Central memory CD4-positive, alpha-beta T cell (primary cell): ENCODE data around the gene TIPIN.

Experiments used
- DNase-seq: peaks from one replicate; pipeline ENCODE4 v3.0.0; 2022

TIPIN gene

DNA sequence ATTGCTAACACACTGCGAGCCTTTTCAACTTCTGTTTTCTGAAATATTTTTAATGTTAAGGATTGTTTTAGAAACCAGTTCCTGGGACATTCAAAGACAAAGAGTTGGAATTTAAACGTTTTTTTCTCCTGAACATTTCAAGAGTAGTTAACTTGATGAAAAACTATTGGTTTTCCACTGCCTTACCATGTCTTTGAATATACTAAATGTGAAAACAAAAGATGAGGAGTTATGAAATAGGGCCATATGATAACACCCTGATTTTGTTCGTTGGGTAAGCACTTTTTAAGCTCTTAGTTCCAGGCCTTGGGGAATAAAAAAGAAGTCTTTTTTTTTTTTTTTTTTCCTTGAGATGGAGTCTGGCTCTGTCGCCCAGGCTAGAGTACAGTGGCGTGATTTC lies 60.3 kb downstream of the TIPIN start:
- no peak for DNase-seq

DNA sequence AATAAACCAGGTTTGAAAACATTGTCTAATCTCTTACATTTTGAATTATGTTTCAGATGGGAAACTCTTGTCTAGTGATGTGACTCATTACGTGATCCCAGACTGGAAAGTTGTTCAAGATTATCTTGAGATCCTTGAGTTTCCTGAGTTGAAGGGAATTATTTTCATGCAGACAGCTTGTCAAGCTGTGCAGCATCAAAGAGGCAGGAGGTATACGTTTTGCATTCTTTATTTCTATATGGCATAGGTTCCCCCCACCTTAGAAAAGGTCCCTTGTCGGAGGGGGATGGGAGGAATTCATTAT lies 61.6 kb downstream of the TIPIN start:
- DNase-seq = no peak

DNA sequence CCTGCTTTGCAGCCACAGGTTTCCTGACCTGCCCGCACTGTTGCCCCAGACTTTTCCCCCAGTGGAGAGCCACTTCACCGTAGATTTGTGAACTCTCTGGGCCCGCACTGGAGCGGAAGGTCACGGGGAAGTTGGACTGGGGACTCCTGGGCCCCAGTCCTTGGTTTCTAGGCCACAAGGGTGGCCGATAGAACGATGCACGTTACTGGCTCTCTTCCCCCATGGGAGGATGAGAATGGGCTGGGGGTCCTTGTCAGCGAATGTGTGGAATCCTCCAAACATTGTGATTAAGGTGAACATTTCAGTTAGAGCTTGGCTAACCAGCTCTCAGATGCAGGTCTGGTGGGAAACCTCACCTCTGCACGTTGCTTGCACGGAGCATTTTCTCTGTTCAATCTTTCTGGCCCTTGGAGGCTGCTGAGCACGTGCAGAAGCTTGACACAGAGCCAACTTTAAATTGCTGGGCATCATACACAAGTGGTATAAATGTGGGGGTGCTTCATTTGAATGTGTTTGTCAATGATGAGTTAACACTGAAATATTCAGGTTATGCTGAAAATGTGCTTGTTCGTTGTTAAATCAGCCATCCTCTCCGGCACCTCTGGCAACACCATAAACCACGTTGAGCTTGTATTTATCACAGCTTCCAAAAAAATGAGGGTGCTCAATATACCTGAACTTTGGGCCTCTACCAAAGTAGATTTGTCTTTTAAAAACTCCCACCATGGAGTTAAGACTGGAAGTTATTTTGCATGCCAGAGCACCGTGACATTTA lies 62.1 kb downstream of the TIPIN start:
- peak; percentile 7 for DNase-seq

DNA sequence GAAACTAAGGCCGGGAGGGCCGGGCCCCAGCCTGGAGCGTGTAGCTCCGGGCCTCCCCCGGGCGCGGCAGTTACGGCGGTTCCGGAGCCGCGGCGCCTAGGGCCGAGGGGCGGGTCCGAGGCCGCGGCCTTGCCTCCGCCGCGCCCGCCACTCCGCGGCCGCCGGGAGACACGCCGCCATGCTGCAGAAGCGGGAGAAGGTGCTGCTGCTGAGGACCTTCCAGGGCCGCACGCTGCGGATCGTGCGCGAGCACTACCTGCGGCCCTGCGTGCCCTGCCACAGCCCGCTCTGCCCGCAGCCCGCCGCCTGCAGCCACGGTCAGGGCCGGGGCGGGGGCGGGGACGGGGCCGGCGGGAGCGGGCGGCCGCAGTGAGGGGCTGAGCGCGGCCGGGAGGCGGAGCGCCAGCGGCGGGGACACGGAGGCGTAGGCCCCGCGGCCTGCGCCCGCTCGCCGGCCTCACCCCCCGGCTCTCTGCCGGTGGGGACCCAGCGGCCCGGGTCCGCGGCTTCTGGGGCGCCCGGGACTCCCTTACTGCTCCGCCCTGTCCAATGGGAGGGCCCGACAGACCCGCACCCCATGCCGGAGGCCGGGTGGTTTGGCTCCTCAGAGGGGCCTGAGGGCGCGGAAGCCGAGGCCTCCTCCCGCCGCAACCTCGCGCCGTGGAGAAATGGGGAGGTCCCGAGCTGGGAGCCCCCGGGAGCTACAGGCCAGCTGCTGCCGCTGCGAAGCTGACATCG lies 62.9 kb downstream of the TIPIN start, which contains the start of gene DIS3L:
DIS3L (plus strand) TSS at position 150 of the 738 bp plus-strand sequence; CDS start at position 179, 29 bp downstream.
- DNase-seq = peak; percentile 65

DNA sequence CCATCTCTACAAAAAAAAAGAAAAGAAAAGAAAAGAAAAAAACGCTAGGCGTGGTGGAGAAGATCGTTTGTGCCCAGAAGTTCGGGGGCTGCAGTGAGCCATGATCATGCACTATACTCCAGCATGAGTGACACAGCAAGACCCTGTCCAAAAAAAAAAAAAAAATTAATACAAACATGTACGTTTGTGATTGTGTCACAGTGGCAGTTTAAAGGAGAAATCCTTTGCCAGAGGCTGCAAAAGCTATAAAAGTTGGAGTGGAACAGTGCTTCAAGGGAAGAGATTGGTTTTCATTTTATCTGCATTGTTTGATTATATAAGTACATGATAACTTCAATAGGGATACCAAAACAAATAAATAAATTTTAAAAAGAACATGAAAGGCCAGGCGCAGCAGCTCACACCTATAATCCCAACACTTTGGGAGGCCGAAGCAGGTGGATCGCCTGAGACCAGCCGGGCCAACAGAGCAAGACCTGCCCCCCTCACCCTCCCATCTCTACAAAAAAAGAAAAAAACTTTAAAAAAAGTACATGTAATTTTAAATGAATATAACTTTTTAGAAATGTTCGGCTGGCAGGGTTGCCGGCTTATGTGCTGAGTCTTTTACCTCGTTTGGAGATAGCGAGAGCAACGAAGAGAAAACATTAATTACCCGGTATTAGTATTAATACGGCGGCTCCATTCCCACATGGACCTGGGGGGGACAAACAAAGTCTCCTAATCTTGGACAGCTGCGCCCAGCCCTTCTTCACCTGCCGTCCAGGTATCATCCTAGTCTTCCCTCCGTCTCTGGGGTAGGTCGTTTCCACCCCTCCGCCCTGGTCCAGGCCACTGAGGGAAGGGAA lies 63.7 kb downstream of the TIPIN start:
- no peak for DNase-seq

DNA sequence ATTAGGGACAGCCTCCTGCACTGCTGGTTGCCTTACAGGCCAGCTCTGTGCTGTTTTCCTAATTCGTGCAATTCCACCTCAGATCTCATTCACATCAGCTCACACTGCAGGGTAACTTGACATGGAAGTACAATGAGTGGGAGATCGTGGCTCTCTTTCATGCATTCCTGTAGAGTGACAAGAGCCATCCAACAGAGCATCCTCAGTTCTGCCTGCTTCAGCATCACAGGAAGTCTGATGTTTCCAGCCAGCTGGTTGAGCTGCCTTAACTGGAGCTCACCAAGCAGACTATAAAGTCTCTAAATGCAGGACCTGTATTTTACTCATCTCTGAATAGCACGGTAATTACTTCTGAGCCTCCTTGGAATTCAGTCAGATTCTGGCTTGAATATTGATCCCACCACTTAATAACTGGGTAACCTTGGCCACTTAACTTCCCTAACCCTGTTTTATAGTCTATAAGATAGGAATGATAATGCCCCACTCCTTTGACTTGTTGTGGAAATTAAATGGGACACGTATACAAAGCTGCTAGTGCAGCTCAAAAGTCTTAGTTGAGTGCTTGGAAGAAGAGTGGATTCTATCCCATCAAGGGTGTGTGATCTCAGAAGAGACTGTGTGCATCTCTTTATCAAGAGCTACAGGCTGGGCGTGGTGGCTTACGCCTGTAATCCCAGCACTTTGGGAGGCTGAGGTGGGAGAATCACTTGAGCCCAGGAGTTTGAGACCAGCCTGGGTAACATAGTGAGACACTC lies 64.5 kb downstream of the TIPIN start:
- no peak for DNase-seq

DNA sequence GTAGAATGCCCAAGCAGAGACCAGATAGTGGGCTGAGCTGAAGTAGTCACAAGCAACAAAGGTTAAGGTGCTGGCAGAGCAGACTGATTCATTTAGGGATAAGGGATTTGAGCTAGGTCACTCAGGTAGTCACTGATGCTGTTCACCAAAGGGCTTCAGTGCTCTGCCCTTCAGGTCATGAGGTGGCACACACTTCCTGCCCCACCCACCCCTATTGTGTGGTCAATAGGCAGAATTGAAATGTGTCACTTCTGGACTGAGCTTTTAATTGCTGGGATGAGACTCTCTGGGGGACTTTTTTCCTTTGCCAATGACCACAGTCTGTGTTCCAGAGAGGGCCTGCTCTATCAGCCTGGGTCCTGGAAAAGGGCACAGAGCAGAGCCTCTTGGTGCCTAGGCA lies 66.0 kb downstream of the TIPIN start:
- no peak for DNase-seq

DNA sequence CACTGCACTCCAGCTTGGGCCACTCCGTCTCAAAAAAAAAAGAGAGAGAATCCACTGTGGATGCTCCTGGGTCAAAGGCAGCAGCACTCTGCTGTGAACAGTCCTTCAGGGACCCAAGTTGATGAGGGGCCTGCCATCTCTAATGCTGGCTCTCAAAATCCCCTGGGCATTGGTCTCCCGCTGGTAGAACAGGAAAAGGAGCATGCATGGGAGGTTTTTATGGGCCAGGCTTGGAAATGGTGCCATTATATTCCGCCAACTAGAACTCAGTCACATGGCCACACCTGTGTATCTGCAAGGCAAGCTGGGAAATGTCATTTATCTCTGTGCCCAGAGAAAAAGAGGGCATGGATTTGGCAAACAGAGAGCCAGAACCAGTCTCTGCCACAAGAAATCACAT lies 66.5 kb downstream of the TIPIN start:
- DNase-seq = no peak

DNA sequence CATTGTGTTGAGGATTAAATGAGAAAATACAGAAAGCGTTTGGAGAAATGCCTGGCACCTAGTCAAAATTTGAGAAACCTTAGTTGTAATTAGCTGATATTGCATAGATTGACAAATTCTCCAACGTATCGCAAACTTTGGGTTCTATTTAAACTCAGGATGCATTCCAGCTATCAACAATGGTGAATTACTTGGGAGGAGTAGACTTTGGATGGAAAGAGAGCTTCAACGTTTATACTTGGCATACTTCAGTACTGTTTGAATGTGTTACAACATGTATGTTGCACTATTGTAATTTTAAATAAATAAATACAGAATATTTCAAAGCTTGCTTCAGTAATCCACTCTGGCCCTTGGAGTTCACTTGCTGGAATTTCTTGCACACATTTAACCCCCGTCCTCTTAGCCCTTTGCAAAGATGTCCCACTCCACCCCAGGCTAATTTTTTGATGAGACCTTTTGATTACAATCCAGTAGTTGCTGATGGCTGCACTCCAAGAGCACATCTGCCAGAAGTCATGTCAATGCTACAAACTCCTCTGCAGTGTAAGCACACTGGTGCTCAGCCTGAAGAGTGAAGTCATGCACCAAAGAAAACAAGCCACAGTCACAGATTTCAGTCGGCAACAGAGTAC lies 67.8 kb downstream of the TIPIN start:
- DNase-seq = no peak

DNA sequence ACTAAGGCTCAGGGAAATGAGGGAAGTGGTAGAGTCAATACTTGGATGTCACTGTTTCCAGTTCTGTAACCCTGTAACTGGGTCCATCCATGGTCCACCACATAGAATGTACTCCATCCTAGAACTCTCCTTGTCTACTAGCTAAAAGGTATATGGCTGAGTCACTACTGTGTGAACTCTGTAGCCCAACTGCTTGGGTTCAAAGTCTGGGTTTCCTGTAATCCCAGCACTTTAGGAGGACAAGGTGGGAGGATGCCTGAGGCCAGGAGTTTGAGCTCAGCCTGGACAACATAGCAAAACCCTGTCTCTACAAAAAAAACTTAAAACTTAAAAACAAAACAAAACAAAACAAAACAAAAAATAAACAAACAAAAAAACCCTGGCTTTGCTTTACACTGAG lies 68.4 kb downstream of the TIPIN start:
- no peak for DNase-seq

DNA sequence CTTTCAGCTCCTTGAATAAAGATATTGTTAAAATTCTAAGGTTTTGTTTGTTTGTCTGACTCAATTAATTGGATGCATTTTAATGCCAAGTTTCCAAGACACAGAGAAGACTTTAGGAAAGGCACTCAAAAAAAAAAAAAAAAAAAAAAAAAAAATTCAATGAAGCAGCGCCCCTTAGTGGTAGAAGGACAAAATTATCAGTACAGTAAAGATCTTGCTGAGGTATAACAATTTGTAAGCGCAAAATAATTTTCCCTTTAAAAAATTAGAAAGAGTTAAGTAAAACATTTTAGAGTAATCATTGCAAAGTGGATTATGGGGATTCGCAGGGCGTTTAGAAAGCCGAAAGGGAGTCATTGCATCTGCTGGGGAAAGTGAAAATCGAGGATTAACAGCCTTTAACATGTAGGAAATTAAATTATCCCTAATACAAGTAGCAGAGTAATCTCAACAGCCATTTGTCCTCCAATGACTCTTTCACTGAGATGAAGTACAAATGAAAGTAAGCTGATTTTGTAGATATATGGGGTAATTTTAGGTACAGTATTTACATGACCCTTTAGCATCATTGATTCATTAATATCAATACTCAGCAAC lies 68.9 kb downstream of the TIPIN start:
- peak; percentile 14 for DNase-seq
